Calu3 (cell line): ENCODE data around the gene CES4A. TPM values are rescaled to one million over a fixed set of nuclear protein-coding genes. Genes with fewer than 3 reads are reported as not detected.

Experiments used
- BruUV-seq: library from RNA; stranded (reverse); fragments of 400-500 nt; replicated peaks from 2 replicates; lab custom pipeline; 2021; lab: Mats Ljungman, UMichigan
- CTCF ChIA-PET: fragments of 300-600 bp; sonication (Branson Sonifier 250); formaldehyde crosslinking; loops from one replicate; lab custom pipeline; 2022; ENCODE audit warnings: antibody characterized with exemption; lab: Charles Lee
- DNase-seq: peaks from one replicate; pipeline ENCODE4 v3.0.0; 2022
- H3K27ac Mint-ChIP-seq: one replicate; pipeline ENCODE4 v1.8.0; 2022; ENCODE audit warnings: mixed read lengths; ENCODE audit not compliant: unreplicated experiment
- H3K27me3 Mint-ChIP-seq: one replicate; pipeline ENCODE4 v1.8.0; 2022; ENCODE audit warnings: mixed read lengths; ENCODE audit not compliant: unreplicated experiment
- H3K36me3 Mint-ChIP-seq: one replicate; pipeline ENCODE4 v1.8.0; 2022; ENCODE audit warnings: mild to moderate bottlenecking, moderate library complexity, mixed read lengths; ENCODE audit not compliant: insufficient read depth, unreplicated experiment
- H3K4me1 Mint-ChIP-seq: one replicate; pipeline ENCODE4 v1.8.0; 2022; ENCODE audit warnings: mild to moderate bottlenecking, low read depth, mixed read lengths; ENCODE audit not compliant: unreplicated experiment
- H3K4me3 Mint-ChIP-seq: one replicate; pipeline ENCODE4 v1.8.0; 2022; ENCODE audit warnings: mild to moderate bottlenecking, low read depth, moderate library complexity, mixed read lengths; ENCODE audit not compliant: unreplicated experiment
- H3K9me3 Mint-ChIP-seq: one replicate; pipeline ENCODE4 v1.8.0; 2022; ENCODE audit warnings: low read depth, mixed read lengths; ENCODE audit not compliant: unreplicated experiment
- CTCF ChIP-seq: fragments of 200-600 bp; IDR thresholded peaks from one replicate; pipeline ENCODE4 v1.8.0; 2022; ENCODE audit warnings: antibody characterized with exemption; ENCODE audit not compliant: unreplicated experiment
- intact Hi-C: fragments of 100-400 bp; cut with micrococcal nuclease; formaldehyde crosslinking; loops from one replicate; pipeline ENCODE4 v1.10.0; 2022; ENCODE audit not compliant: unreplicated experiment
- total RNA-seq: library from RNA; stranded (reverse); gene quantifications from 2 replicates; pipeline ENCODE4 v1.2.3, GENCODE V29; 2022

CES4A gene
- total RNA-seq, 1 experiment from 2014 or later: not detected

DNA sequence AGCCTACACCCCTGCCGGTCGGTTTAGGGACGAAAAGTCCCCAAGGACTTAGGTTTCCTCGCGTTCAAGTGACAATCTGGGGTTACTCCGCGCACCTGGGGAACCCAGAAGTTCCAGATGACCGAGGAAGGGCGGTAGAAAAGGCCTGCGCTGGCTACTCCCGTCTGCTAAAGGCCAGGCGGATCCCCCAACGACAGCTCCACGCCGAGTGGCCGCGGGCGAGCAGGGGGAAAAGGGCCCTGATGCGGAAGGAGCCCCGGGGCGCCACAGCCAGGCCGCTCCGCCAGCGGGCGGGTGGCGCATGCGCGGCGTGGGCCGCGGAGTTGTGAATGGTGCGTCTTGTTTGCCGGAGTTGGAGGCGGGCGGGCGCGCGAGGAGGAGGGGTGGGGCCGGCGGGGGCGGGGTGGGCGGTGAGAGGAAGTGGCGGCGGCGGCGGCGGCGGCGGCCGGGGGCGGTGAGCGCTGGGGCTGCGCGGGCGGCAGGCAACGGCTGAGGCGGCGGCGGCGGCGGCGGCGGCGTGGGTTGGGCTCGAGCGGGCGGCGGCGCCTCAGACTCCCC is 40.4 kb downstream of the CES4A start, which contains the start of gene CBFB:
Gene CBFB, plus strand, starts transcription at position 454 of the 558 bp plus-strand sequence. CDS start 259 bp downstream, outside the sequence.
- Mint-ChIP-seq H3K9me3 (no peaks in the 10 kb centered on the region), H3K4me1 (peaks cover 26% of the 10 kb centered on the region), H3K27me3 (no peaks in the 10 kb centered on the region), H3K4me3 (peak within 1 kb of the TSS; percentile 82), H3K36me3 (peaks cover 38% of the 10 kb centered on the region), H3K27ac (peak within 1 kb of the TSS; percentile 69)
- DNase-seq: peak; percentile 97
- no TSS peak for BruUV-seq
- peak; percentile 2 for TF ChIP-seq CTCF
- CTCF ChIA-PET: interaction anchor here (0.6 to 1.2 kb wide), 2 partner anchors 11 to 388 kb away, joined by 5 to 8 read pairs; partner anchors contain the start of gene ZDHHC1
- intact Hi-C loops: no loop called here

GRCh38 chr16:67029254-67030096 is 41.1 kb downstream of the CES4A start:
- DNase-seq: peak; percentile 48
- H3K27me3 Mint-ChIP-seq: no peaks in the 10 kb centered on the region
- peaks cover 23% of the 10 kb centered on the region for H3K4me1 Mint-ChIP-seq
- peaks cover 42% of the 10 kb centered on the region for H3K36me3 Mint-ChIP-seq
- H3K27ac Mint-ChIP-seq: peak overlapping the region; percentile 47
- CTCF ChIA-PET: no interaction called here
- no peaks in the 10 kb centered on the region for H3K9me3 Mint-ChIP-seq
- no TSS peak for BruUV-seq
- H3K4me3 Mint-ChIP-seq: peak overlapping the region; percentile 82
- no peak for TF ChIP-seq CTCF
- intact Hi-C loops: no loop called here

- peaks cover 50% of the 10 kb centered on the region for H3K36me3 Mint-ChIP-seq
- no peaks in the 10 kb centered on the region for H3K9me3 Mint-ChIP-seq
- intact Hi-C loops: no loop called here
- no TSS peak for BruUV-seq
- TF ChIP-seq CTCF: no peak
- H3K4me1 Mint-ChIP-seq: peaks cover 23% of the 10 kb centered on the region
- no peak for DNase-seq
- CTCF ChIA-PET: interaction anchor here (0.7 to 1.4 kb wide), 2 partner anchors 13 to 156 kb away, joined by 4 to 5 read pairs; no protein-coding TSS in a partner anchor
- H3K27ac Mint-ChIP-seq: peak overlapping the region; percentile 47
- H3K4me3 Mint-ChIP-seq: peak overlapping the region; percentile 82
- H3K27me3 Mint-ChIP-seq: no peaks in the 10 kb centered on the region
These were observed 42.0 kb downstream of the CES4A start for GRCh38 chr16:67030221-67030962.

GRCh38 chr16:67034487-67034886 is 46.1 kb downstream of the CES4A start:
- no TSS peak for BruUV-seq
- no peaks in the 10 kb centered on the region for H3K9me3 Mint-ChIP-seq
- H3K4me1 Mint-ChIP-seq: peaks cover 32% of the 10 kb centered on the region
- no peak for DNase-seq
- H3K36me3 Mint-ChIP-seq: peaks cover 48% of the 10 kb centered on the region
- intact Hi-C loops: loop anchor here (2.0 kb wide), 1 partner anchor 62 kb away; no protein-coding TSS in a partner anchor
- CTCF ChIA-PET: no interaction called here
- H3K27me3 Mint-ChIP-seq: no peaks in the 10 kb centered on the region
- no peak for TF ChIP-seq CTCF
- H3K4me3 Mint-ChIP-seq: no peak overlapping the region
- no peak overlapping the region for H3K27ac Mint-ChIP-seq
